ENCODE results near the gene KNCN.
A peak's percentile ranks its signal among the peaks of the same experiment; 100 is the strongest.

The KNCN gene

GRCh38 chr1:46551597-46552095 is at the start of gene KNCN:
Gene KNCN, minus strand, starts transcription at chr1:46551647. Its CDS starts 432 bp downstream, at chr1:46551215.
- no peak for DNase-seq

GRCh38 chr1:46599059-46599970 is 47.9 kb upstream of the KNCN start:
- no peak for DNase-seq

GRCh38 chr1:46596846-46597245 is 45.4 kb upstream of the KNCN start:
- DNase-seq = no peak

- no peak for DNase-seq
Observed at GRCh38 chr1:46596036-46596435, 44.6 kb upstream of the KNCN start.

GRCh38 chr1:46595127-46595526 is 43.7 kb upstream of the KNCN start:
- DNase-seq = no peak

- no peak for DNase-seq
Observed at GRCh38 chr1:46594063-46594462, 42.6 kb upstream of the KNCN start.

- no peak for DNase-seq
Observed at GRCh38 chr1:46592823-46593222, 41.4 kb upstream of the KNCN start.

GRCh38 chr1:46589529-46589928 is 38.1 kb upstream of the KNCN start:
- no peak for DNase-seq

GRCh38 chr1:46587069-46587468 is 35.6 kb upstream of the KNCN start:
- no peak for DNase-seq

GRCh38 chr1:46585312-46585938 is 34.0 kb upstream of the KNCN start:
- no peak for DNase-seq

GRCh38 chr1:46583494-46583893 is 32.0 kb upstream of the KNCN start:
- no peak for DNase-seq

- no peak for DNase-seq
Observed at GRCh38 chr1:46582972-46583371, 31.5 kb upstream of the KNCN start.

- DNase-seq = peak; percentile 34
Observed at GRCh38 chr1:46581681-46582455, 30.4 kb upstream of the KNCN start.

- no peak for DNase-seq
Observed at GRCh38 chr1:46580140-46580903, 28.9 kb upstream of the KNCN start.

GRCh38 chr1:46577671-46578070 is 26.2 kb upstream of the KNCN start:
- DNase-seq = no peak

GRCh38 chr1:46576596-46576995 is 25.1 kb upstream of the KNCN start:
- DNase-seq = no peak

- DNase-seq = no peak
Observed at GRCh38 chr1:46575778-46576177, 24.3 kb upstream of the KNCN start.

GRCh38 chr1:46575300-46575699 is 23.9 kb upstream of the KNCN start:
- DNase-seq = no peak

GRCh38 chr1:46571691-46572225 is 20.3 kb upstream of the KNCN start:
- DNase-seq = no peak

GRCh38 chr1:46569884-46570725 is 18.7 kb upstream of the KNCN start:
- DNase-seq = no peak

GRCh38 chr1:46569116-46569515 is 17.7 kb upstream of the KNCN start:
- DNase-seq = no peak
